Kidney (tissue), 14 donors: ENCODE results near the gene STXBP6. TPM values are rescaled to one million over a fixed set of nuclear protein-coding genes. Genes with fewer than 3 reads are reported as not detected.

Experiments
- DNase-seq, 5 donors: peaks; one replicate each; pipeline ENCODE4 v3.0.0-alpha.2; 2013 to 2020
- FAIRE-seq: peaks from 2 replicates; lab custom pipeline; 2012; peaks lifted over from hg19 to GRCh38; lab: Jason Lieb, UNC
- H3K27ac ChIP-seq, 2 donors: one replicate each; pipeline ENCODE4 v1.7.0; 2013; ENCODE audit warnings: low read depth in 2 of 2, low read length in 2 of 2, inconsistent platforms in 1 of 2
- H3K27me3 ChIP-seq: one replicate; pipeline ENCODE4 v1.7.1; 2013; ENCODE audit warnings: low read length, inconsistent platforms; ENCODE audit not compliant: control insufficient read depth, insufficient read depth
- H3K36me3 ChIP-seq, 3 donors: one replicate each; pipeline versions ENCODE4 v1.7.0 to v1.7.1; 2013; ENCODE audit warnings: low read length in 3 of 3, control low read depth in 1 of 3, inconsistent platforms in 1 of 3; ENCODE audit not compliant: insufficient read depth in 3 of 3, control insufficient read depth in 2 of 3
- H3K4me1 ChIP-seq, 3 donors: one replicate each; pipeline versions ENCODE4 v1.7.0 to v1.7.1; 2013; ENCODE audit warnings: low read length in 3 of 3, inconsistent platforms in 1 of 3, low read depth in 1 of 3; ENCODE audit not compliant: control insufficient read depth in 2 of 3, insufficient read depth in 2 of 3
- H3K4me3 ChIP-seq, 3 donors: one replicate each; pipeline versions ENCODE4 v1.7.0 to v1.8.1; 2013; ENCODE audit warnings: low read length in 3 of 3, control low read depth in 1 of 3, inconsistent platforms in 1 of 3
- H3K9ac ChIP-seq, 3 donors: one replicate each; pipeline versions ENCODE4 v1.7.0 to v1.7.1; 2013; ENCODE audit warnings: low read length in 3 of 3, control low read depth in 1 of 3, inconsistent platforms in 1 of 3
- H3K9me3 ChIP-seq, 3 donors: one replicate each; pipeline versions ENCODE4 v1.7.0 to v1.7.1; 2013; ENCODE audit warnings: low read length in 3 of 3, control low read depth in 1 of 3, inconsistent platforms in 1 of 3; ENCODE audit not compliant: control insufficient read depth in 2 of 3, insufficient read depth in 1 of 3
- CTCF ChIP-seq: IDR thresholded peaks from 3 replicates; pipeline ENCODE4 v1.5.1; 2012; ENCODE audit warnings: mild to moderate bottlenecking, moderate library complexity, borderline replicate concordance; ENCODE audit not compliant: insufficient read depth; ENCODE audit errors: extremely low read depth
- intact Hi-C: fragments of 100-400 bp; cut with DNase I; formaldehyde crosslinking; loops from one replicate; pipeline ENCODE4 v1.11.1; 2022
- polyA plus RNA-seq: library from polyadenylated mRNA; stranded (reverse); fragments of 350-450 nt; fragmentation: Illumina TruSeq; extraction: RNeasy Lipid Tissue Mini Kit (QIAGEN cat#74804); gene quantifications from one replicate; pipeline ENCODE4 v1.2.3, GENCODE V29; 2014; ENCODE audit warnings: low read depth, low replicate concordance; ENCODE audit not compliant: insufficient read depth
- total RNA-seq: library from RNA; stranded (reverse); fragmentation: NEBNext Ultra II Directional; extraction: Animal tissue kit (Norgen Biotek cat#: 25700); gene quantifications from one replicate; pipeline ENCODE4 v1.2.1, GENCODE V29; 2021
- donor health status: control.
- donor health status: control.
- donor health status: control.
- donor health status: control.
- donor health status: control.
- donor health status: DM: yes; HTN: yes; CAD: no.
- donor health status: Normal renal cell carcinoma (clear cell type).

Gene STXBP6
- total and polyA plus RNA-seq, 2 donors from 2014 or later, result 2.8 to 3.9 TPM

- intact Hi-C loops, result no loop called here
- no peaks in the 10 kb centered on the region for H3K36me3 ChIP-seq
These were observed 6.7 kb upstream of the STXBP6 start for GRCh38 chr14:25056688-25057078.

GRCh38 chr14:25055992-25056687, 6.2 kb upstream of the STXBP6 start:
- peaks cover 5% of the 10 kb centered on the region for H3K27me3 ChIP-seq
- H3K9me3 ChIP-seq, result no peaks in the 10 kb centered on the region
- no peak overlapping the region for H3K4me3 ChIP-seq
- FAIRE-seq, result no peak
- H3K36me3 ChIP-seq, result no peaks in the 10 kb centered on the region
- intact Hi-C loops, result no loop called here
- H3K9ac ChIP-seq, result no peak overlapping the region
- DNase-seq, result no peak
- H3K4me1 ChIP-seq, result no peaks in the 10 kb centered on the region
- no peak overlapping the region for H3K27ac ChIP-seq
- TF ChIP-seq CTCF, result no peak

More at GRCh38 chr14:25056688-25057078, 6.7 kb upstream of the STXBP6 start:
- Histone ChIP-seq H3K9ac (no peak overlapping the region), H3K27me3 (no peaks in the 10 kb centered on the region), H3K27ac (no peak overlapping the region), H3K4me3 (no peak overlapping the region), H3K4me1 (no peaks in the 10 kb centered on the region), H3K9me3 (no peaks in the 10 kb centered on the region)
- DNase-seq (no peak), FAIRE-seq (no peak)
- TF ChIP-seq CTCF, result no peak

- no peaks in the 10 kb centered on the region for H3K4me1 ChIP-seq
- H3K36me3 ChIP-seq, result no peaks in the 10 kb centered on the region
- H3K9ac ChIP-seq, result no peak overlapping the region
- H3K4me3 ChIP-seq, result no peak overlapping the region
- no peak for FAIRE-seq
- no peak for DNase-seq
- H3K9me3 ChIP-seq, result no peaks in the 10 kb centered on the region
- intact Hi-C loops, result no loop called here
- no peak overlapping the region for H3K27ac ChIP-seq
- no peak for TF ChIP-seq CTCF
- H3K27me3 ChIP-seq, result peaks cover 8% of the 10 kb centered on the region
These were observed 5.1 kb upstream of the STXBP6 start for GRCh38 chr14:25055005-25055404.
